K562 (cell line): Measurements from ENCODE around the gene VAPB. TPM values are rescaled to one million over a fixed set of nuclear protein-coding genes. Genes with fewer than 3 reads are reported as not detected.

Source experiments
- ATAC-seq: fragments of 200-7000 bp; cut with Tn5 transposase; 3 replicates; pipeline ENCODE4 v1.9.1; 2020; ENCODE audit warnings: moderate library complexity
- BruUV-seq: library from RNA; stranded (reverse); fragments of 400-500 nt; replicated peaks from 2 replicates; lab custom pipeline; 2021; lab: Mats Ljungman, UMichigan
- CTCF ChIA-PET: fragments of 300-600 bp; formaldehyde crosslinking; extraction: SDS; loops from one replicate; lab custom pipeline; 2021; ENCODE audit warnings: low intra/inter-chr PET ratio; lab: Yijun Ruan, JAX
- POLR2A ChIA-PET: fragments of 300-600, 350-650 bp; sonication (Branson Sonifier 250); formaldehyde crosslinking; extraction: SDS; loops from one replicate; lab custom pipeline; 2021; ENCODE audit warnings: antibody characterized with exemption, inconsistent platforms; lab: Yijun Ruan, JAX
- DNase-seq, 4 experiments: peaks; one replicate each; pipeline versions ENCODE4 v3.0.0 to v3.0.0-alpha.2; 2011 to 2018; ENCODE audit warnings: low spot score in 3 of 4, mixed read lengths in 3 of 4; ENCODE audit errors: extremely low read depth in 1 of 4
- FAIRE-seq: peaks from 2 replicates; lab custom pipeline; 2011; peaks lifted over from hg19 to GRCh38; lab: Jason Lieb, UNC
- H2AFZ ChIP-seq: 2 replicates; pipeline ENCODE4 v1.6.0; 2011; ENCODE audit warnings: low read depth, low read length, control low read depth, inconsistent platforms
- H3K27ac ChIP-seq: fragments of 200-600 bp; 3 replicates; pipeline ENCODE4 v1.8.0; 2011; ENCODE audit warnings: low read depth, mild to moderate bottlenecking, control low read depth, inconsistent platforms, low read length, moderate library complexity, mixed read lengths; ENCODE audit errors: extremely low read depth
- H3K27me3 ChIP-seq, 2 experiments: fragments of 300-600 bp in 1 of 2; 2 replicates in 1 of 2; 3 replicates in 1 of 2; pipeline versions ENCODE4 v1.6.0 to v1.8.0; 2011; ENCODE audit warnings: inconsistent platforms in 2 of 2, low read length in 2 of 2, mild to moderate bottlenecking in 1 of 2, mixed read lengths in 1 of 2, moderate library complexity in 1 of 2; ENCODE audit not compliant: control insufficient read depth in 2 of 2, insufficient read depth in 2 of 2
- H3K36me3 ChIP-seq: fragments of 300-600 bp; 3 replicates; pipeline ENCODE4 v1.8.0; 2011; ENCODE audit warnings: mild to moderate bottlenecking, low read length, inconsistent platforms; ENCODE audit not compliant: control insufficient read depth, insufficient read depth
- H3K4me1 ChIP-seq, 2 experiments: fragments of 200-600 bp in 1 of 2; replicated peaks in 1 of 2; 2 replicates in 1 of 2; 3 replicates in 1 of 2; pipeline versions ENCODE4 v1.5.1 to v1.8.0; 2011; ENCODE audit warnings: inconsistent platforms in 2 of 2, low read length in 2 of 2, mild to moderate bottlenecking in 1 of 2, mixed read lengths in 1 of 2, moderate library complexity in 1 of 2; ENCODE audit not compliant: control insufficient read depth in 2 of 2, insufficient read depth in 2 of 2
- H3K4me2 ChIP-seq: 2 replicates; pipeline ENCODE4 v1.6.1; 2011; ENCODE audit warnings: low read length, control low read depth, inconsistent platforms, mixed read lengths; ENCODE audit not compliant: insufficient read depth
- H3K4me3 ChIP-seq: fragments of 200-600 bp; sonication (generic), shearing (Covaris generic); 2 replicates; pipeline ENCODE4 v1.5.1; 2016; ENCODE audit warnings: control low read depth, inconsistent platforms
- H3K79me2 ChIP-seq: fragments of 200-600 bp; 3 replicates; pipeline ENCODE4 v1.8.0; 2011; ENCODE audit warnings: low read length, inconsistent platforms; ENCODE audit not compliant: control insufficient read depth, insufficient read depth
- H3K9ac ChIP-seq, 2 experiments: 2 replicates each; pipeline versions ENCODE4 v1.6.0 to v1.6.1; 2011; ENCODE audit warnings: low read depth in 2 of 2, low read length in 2 of 2, control low read depth in 1 of 2, inconsistent platforms in 1 of 2, mild to moderate bottlenecking in 1 of 2, mixed read lengths in 1 of 2; ENCODE audit not compliant: insufficient read depth in 1 of 2
- H3K9me1 ChIP-seq: one replicate; pipeline ENCODE4 v1.6.0; 2011; ENCODE audit warnings: inconsistent platforms, mild to moderate bottlenecking, low read length, moderate library complexity; ENCODE audit not compliant: control insufficient read depth, insufficient read depth
- H3K9me3 ChIP-seq: replicated peaks from 2 replicates; pipeline ENCODE4 v1.5.1; 2011; ENCODE audit warnings: low read depth, low read length, inconsistent platforms; ENCODE audit not compliant: control insufficient read depth, insufficient read depth
- H4K20me1 ChIP-seq: replicated peaks from 2 replicates; pipeline ENCODE4 v1.6.1; 2011; ENCODE audit warnings: low read length, inconsistent platforms, mixed read lengths; ENCODE audit not compliant: control insufficient read depth, insufficient read depth
- ARHGAP35 ChIP-seq: fragments of 450-650 bp; IDR thresholded peaks from 2 replicates; pipeline ENCODE4 v1.6.1; 2018; ENCODE audit not compliant: partially characterized antibody
- ATF1 ChIP-seq, 2 experiments: fragments of 450-650 bp in 1 of 2; IDR thresholded peaks; 2 replicates each; pipeline ENCODE4 v1.6.1; 2016; ENCODE audit warnings: missing compliant biosample characterization in 1 of 2, missing genetic modification characterization in 1 of 2
- BACH1 ChIP-seq: fragments of 200-800 bp; sonication (Bioruptor generic); IDR thresholded peaks from 2 replicates; pipeline ENCODE4 v1.6.1; 2016; ENCODE audit warnings: missing genetic modification characterization, missing compliant biosample characterization
- EGR1 ChIP-seq: fragments of 450-650 bp; conservative IDR thresholded peaks from 2 replicates; pipeline ENCODE4 v1.6.1; 2017; ENCODE audit warnings: mild to moderate bottlenecking
- HIVEP1 ChIP-seq: fragments of 250-450 bp; sonication (Bioruptor Pico); IDR thresholded peaks from 2 replicates; pipeline ENCODE4 v1.4.0; 2020; ENCODE audit warnings: mild to moderate bottlenecking
- HOXB6 ChIP-seq: fragments of 250-450 bp; sonication (Bioruptor Pico); IDR thresholded peaks from 2 replicates; pipeline ENCODE4 v1.5.1; 2022; ENCODE audit warnings: mild to moderate bottlenecking, borderline replicate concordance
- KLF6 ChIP-seq: fragments of 250-450 bp; sonication (Bioruptor Pico); IDR thresholded peaks from 2 replicates; pipeline ENCODE4 v1.4.0; 2020; ENCODE audit warnings: mild to moderate bottlenecking, moderate library complexity, borderline replicate concordance
- MTA3 ChIP-seq: fragments of 450-650 bp; formaldehyde crosslinking; IDR thresholded peaks from 2 replicates; pipeline ENCODE4 v1.6.1; 2017; ENCODE audit warnings: mild to moderate bottlenecking, borderline replicate concordance
- SMARCE1 ChIP-seq: fragments of 450-650 bp; IDR thresholded peaks from 2 replicates; pipeline ENCODE4 v1.7.1; 2016; ENCODE audit warnings: mild to moderate bottlenecking
- SREBF1 ChIP-seq: fragments of 150-350 bp; IDR thresholded peaks from 2 replicates; pipeline ENCODE4 v1.6.1; 2014; ENCODE audit warnings: antibody characterized with exemption, low read depth, low read length, borderline replicate concordance
- YY1 ChIP-seq, 3 experiments: IDR thresholded peaks; 2 replicates each; pipeline ENCODE4 v1.6.1; 2011; ENCODE audit warnings: low read length in 2 of 3, mild to moderate bottlenecking in 2 of 3, moderate library complexity in 2 of 3, borderline replicate concordance in 1 of 3, control low read depth in 1 of 3, low read depth in 1 of 3; ENCODE audit not compliant: insufficient read depth in 3 of 3, insufficient replicate concordance in 2 of 3, control insufficient read depth in 1 of 3, insufficient read length in 1 of 3; ENCODE audit errors: extremely low read depth in 1 of 3
- ZNF3 ChIP-seq: fragments of 250-450 bp; sonication (Bioruptor Pico); IDR thresholded peaks from 2 replicates; pipeline ENCODE4 v1.5.0; 2021; ENCODE audit warnings: mild to moderate bottlenecking, moderate library complexity
- ZNF445 ChIP-seq: fragments of 250-450 bp; sonication (Bioruptor Pico); IDR thresholded peaks from 2 replicates; pipeline ENCODE4 v1.4.0; 2020; ENCODE audit warnings: low read depth, mild to moderate bottlenecking, moderate library complexity
- ZNF584 ChIP-seq: fragments of 200-800 bp; sonication (Bioruptor generic); IDR thresholded peaks from 2 replicates; pipeline ENCODE4 v1.6.1; 2016; ENCODE audit warnings: low read depth, mild to moderate bottlenecking, missing genetic modification characterization, missing compliant biosample characterization
- ZNF586 ChIP-seq: fragments of 450-650 bp; formaldehyde crosslinking; conservative IDR thresholded peaks from 2 replicates; pipeline ENCODE4 v1.4.0; 2020; ENCODE audit warnings: mild to moderate bottlenecking, moderate library complexity
- WGBS: fragments of 100-300 bp; shearing (Covaris generic); methylation state at CpG from one replicate; pipeline ENCODE4 v1.1.6; 2016; ENCODE audit warnings: low coverage, mixed read lengths; ENCODE audit not compliant: insufficient coverage; ENCODE audit errors: missing lambda C conversion rate; 5-methylcytosine and 5-hydroxymethylcytosine counted together
- in situ Hi-C: fragments of 300-500 bp; cut with MboI; formaldehyde crosslinking; loops from 4 replicates; pipeline ENCODE4 v1.15.0; 2018; ENCODE audit warnings: inconsistent platforms, mixed read lengths
- intact Hi-C: fragments of 100-400 bp; cut with micrococcal nuclease; formaldehyde crosslinking; loops from 2 replicates; pipeline ENCODE4 v1.14.2; 2022
- polyA plus RNA-seq, 8 experiments: library from polyadenylated mRNA; depleted of rRNA in 4 of 8; stranded (reverse) in 5 of 8; unstranded in 3 of 8; fragments of >200 nt; fragmentation: Nextera tagmentation in 2 of 8; fragmentation: Illumina TruSeq in 1 of 8; extraction: Ambion mirVana in 2 of 8; extraction: Trizol in 1 of 8; gene quantifications; 2 replicates each; pipeline versions ENCODE4 v1.2.1 to v1.2.3, GENCODE V29; 2011 to 2014; ENCODE audit warnings: inconsistent platforms in 1 of 8, missing spikeins in 1 of 8
- total RNA-seq, 7 experiments: library from RNA; depleted of rRNA in 6 of 7; stranded (reverse); fragments of >200 nt in 6 of 7; fragmentation: Illumina TruSeq in 2 of 7; extraction: Trizol in 2 of 7; gene quantifications; 2 replicates each; pipeline versions ENCODE4 v1.2.1 to v1.2.3, GENCODE V29; 2011 to 2021; ENCODE audit warnings: low replicate concordance in 1 of 7
- TF ChIP-seq, protein P1 (sequence below), 2 experiments: fragments of 450-650 bp; IDR thresholded peaks; 2 replicates each; pipeline ENCODE4 v1.6.1; 2016
- TF ChIP-seq, protein P2 (sequence below): sonication (generic); formaldehyde crosslinking; IDR thresholded peaks from 2 replicates; pipeline ENCODE4 v1.8.0; 2023; ENCODE audit warnings: mild to moderate bottlenecking, missing genetic modification reagents
- TF ChIP-seq, protein P3 (sequence below): fragments of 250-450 bp; sonication (Bioruptor Pico); IDR thresholded peaks from 2 replicates; pipeline ENCODE4 v1.4.0; 2020; ENCODE audit warnings: borderline replicate concordance

The VAPB gene
- total and polyA plus RNA-seq, 9 of the 15 experiments (the other 6 are each of a cell fraction or from before 2014, with no cell fraction given), result 3.4 to 51.0 (median 27.9) TPM

DNA sequence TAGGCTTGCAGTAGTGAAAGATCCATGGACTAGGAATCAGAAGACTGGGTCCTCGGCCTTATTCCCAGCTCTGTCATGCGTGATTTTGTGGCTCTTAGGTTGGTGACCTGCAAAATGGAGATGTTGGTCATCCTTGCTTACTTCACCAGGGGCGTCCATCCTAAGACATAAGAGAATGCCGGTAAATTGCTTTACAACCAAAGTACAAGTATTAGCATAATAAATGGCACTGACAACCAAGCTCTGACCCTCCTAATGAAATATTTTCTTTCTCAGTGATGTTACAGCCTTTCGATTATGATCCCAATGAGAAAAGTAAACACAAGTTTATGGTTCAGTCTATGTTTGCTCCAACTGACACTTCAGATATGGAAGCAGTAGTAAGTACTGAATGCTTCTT is 45.3 kb downstream of the VAPB start:
- Histone ChIP-seq H3K9ac (no peak overlapping the region), H3K36me3 (peaks cover 75% of the 10 kb centered on the region), H3K4me1 (peaks cover 0 to 7% of the 10 kb centered on the region in 2 experiments; a peak in 2 of 5 replicates), H2AFZ (no peak overlapping the region), H4K20me1 (peaks cover 16% of the 10 kb centered on the region), H3K27me3 (no peaks in the 10 kb centered on the region), H3K4me3 (no peak overlapping the region), H3K9me1 (peaks cover 8% of the 10 kb centered on the region), H3K27ac (no peak overlapping the region), H3K9me3 (no peaks in the 10 kb centered on the region), H3K4me2 (no peak overlapping the region), H3K79me2 (peaks cover 96% of the 10 kb centered on the region)
- FAIRE-seq, result no peak
- 86% methylated on average over 5 of the region's 5 CpGs for WGBS
- intact Hi-C loops (no loop called here), in situ Hi-C loops (no loop called here)
- ChIA-PET POLR2A (interaction anchor here (1.1 kb wide), 1 partner anchor 27 kb away, joined by 4 read pairs; no protein-coding TSS in a partner anchor), CTCF (no interaction called here)
- ATAC-seq, result no peak
- no peak for DNase-seq
- BruUV-seq, result no TSS peak
- TF ChIP-seq EGR1 (no peak), KLF6 (CRISPR knock-in tag) (no peak), YY1 (IDR thresholded peaks at IDR 0.05; ENCODE audit: borderline replicate concordance in 1 of 3, control insufficient read depth in 1 of 3, extremely low read depth in 1 of 3, insufficient read depth in 3 of 3, insufficient read length in 1 of 3, insufficient replicate concordance in 2 of 3, low read depth in 1 of 3, low read length in 2 of 3) (no peak), SREBF1 (no peak), ARHGAP35 (no peak), ATF1 (CRISPR knock-in tag; IDR thresholded peaks at IDR 0.05) (no peak), ATF1 (tag; IDR thresholded peaks at IDR 0.05) (no peak), ZNF584 (CRISPR knock-in tag) (no peak), SMARCE1 (no peak), BACH1 (tag) (no peak), ZNF3 (CRISPR knock-in tag) (no peak), MTA3 (no peak), ZNF445 (no peak), ZNF586 (CRISPR knock-in tag) (no peak), HIVEP1 (CRISPR knock-in tag) (no peak), HOXB6 (CRISPR knock-in tag) (no peak)
- TF ChIP-seq, protein P1, sequence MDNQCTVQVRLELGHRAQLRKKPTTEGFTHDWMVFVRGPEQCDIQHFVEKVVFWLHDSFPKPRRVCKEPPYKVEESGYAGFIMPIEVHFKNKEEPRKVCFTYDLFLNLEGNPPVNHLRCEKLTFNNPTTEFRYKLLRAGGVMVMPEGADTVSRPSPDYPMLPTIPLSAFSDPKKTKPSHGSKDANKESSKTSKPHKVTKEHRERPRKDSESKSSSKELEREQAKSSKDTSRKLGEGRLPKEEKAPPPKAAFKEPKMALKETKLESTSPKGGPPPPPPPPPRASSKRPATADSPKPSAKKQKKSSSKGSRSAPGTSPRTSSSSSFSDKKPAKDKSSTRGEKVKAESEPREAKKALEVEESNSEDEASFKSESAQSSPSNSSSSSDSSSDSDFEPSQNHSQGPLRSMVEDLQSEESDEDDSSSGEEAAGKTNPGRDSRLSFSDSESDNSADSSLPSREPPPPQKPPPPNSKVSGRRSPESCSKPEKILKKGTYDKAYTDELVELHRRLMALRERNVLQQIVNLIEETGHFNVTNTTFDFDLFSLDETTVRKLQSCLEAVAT (IDR thresholded peaks at IDR 0.05), result no peak
- TF ChIP-seq, protein P2, sequence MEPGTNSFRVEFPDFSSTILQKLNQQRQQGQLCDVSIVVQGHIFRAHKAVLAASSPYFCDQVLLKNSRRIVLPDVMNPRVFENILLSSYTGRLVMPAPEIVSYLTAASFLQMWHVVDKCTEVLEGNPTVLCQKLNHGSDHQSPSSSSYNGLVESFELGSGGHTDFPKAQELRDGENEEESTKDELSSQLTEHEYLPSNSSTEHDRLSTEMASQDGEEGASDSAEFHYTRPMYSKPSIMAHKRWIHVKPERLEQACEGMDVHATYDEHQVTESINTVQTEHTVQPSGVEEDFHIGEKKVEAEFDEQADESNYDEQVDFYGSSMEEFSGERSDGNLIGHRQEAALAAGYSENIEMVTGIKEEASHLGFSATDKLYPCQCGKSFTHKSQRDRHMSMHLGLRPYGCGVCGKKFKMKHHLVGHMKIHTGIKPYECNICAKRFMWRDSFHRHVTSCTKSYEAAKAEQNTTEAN (CRISPR knock-in tag), result no peak
- TF ChIP-seq, protein P3, sequence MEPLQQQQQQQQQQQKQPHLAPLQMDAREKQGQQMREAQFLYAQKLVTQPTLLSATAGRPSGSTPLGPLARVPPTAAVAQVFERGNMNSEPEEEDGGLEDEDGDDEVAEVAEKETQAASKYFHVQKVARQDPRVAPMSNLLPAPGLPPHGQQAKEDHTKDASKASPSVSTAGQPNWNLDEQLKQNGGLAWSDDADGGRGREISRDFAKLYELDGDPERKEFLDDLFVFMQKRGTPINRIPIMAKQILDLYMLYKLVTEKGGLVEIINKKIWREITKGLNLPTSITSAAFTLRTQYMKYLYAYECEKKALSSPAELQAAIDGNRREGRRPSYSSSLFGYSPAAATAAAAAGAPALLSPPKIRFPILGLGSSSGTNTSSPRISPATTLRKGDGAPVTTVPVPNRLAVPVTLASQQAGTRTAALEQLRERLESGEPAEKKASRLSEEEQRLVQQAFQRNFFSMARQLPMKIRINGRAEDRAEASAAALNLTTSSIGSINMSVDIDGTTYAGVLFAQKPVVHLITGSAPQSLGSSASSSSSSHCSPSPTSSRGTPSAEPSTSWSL (CRISPR knock-in tag), result no peak
